SH-SY5Y (cell line): Measurements from ENCODE around the gene LRFN3.

ENCODE experiments used
- GATA2 ChIP-seq: IDR thresholded peaks from 2 replicates; pipeline ENCODE4 v1.6.1; 2011; ENCODE audit warnings: mild to moderate bottlenecking, low read depth, low read length
- GATA3 ChIP-seq: IDR thresholded peaks from 2 replicates; pipeline ENCODE4 v1.6.1; 2011; ENCODE audit warnings: low read depth, mild to moderate bottlenecking, low read length, moderate library complexity

DNA sequence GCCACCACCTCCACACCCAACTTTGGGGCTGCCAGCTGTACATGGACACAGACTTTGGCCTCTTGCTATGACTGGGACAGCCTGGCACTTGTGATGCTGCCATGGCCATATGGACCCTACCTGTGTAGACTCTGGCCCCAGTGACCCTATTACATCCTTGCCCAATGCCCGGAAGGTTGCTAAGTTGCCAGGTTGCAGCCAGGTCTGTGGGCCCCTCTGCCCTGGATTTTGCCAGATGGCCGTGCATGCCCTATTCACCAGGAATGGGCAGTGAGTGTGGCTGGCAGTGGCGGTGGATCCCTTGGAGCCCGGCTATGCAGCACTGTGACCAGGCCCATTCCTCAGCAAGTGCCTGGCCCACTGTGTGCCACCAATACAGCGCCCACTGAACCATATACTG is 49.9 kb downstream of the LRFN3 start:
- TF ChIP-seq GATA2 (no peak), GATA3 (no peak)
